Esophagus muscularis mucosa (tissue), 4 donors: ENCODE data around the gene LTB4R2. TPM values are rescaled to one million over a fixed set of nuclear protein-coding genes. Genes with fewer than 3 reads are reported as not detected.

Experiments
- DNase-seq: peaks from one replicate; pipeline ENCODE4 v3.0.0-alpha.2; 2017; ENCODE audit errors: extremely low spot score
- H3K27ac ChIP-seq, 4 donors: fragments of 200-600 bp; sonication (generic); replicated peaks in 1 of 4; 1 replicate in 3 of 4; 2 replicates in 1 of 4; pipeline ENCODE4 v1.5.1; 2016 to 2019; ENCODE audit warnings: mild to moderate bottlenecking in 1 of 4
- H3K27me3 ChIP-seq, 4 donors: fragments of 200-600 bp; sonication (generic); one replicate each; pipeline versions ENCODE4 v1.5.1 to v1.6.0; 2016 to 2019
- H3K36me3 ChIP-seq, 4 donors: fragments of 200-600 bp; sonication (generic); one replicate each; pipeline ENCODE4 v1.5.1; 2016 to 2019
- H3K4me1 ChIP-seq, 4 donors: fragments of 200-600 bp; sonication (generic); one replicate each; pipeline ENCODE4 v1.5.1; 2016 to 2019
- H3K4me3 ChIP-seq, 4 donors: fragments of 200-600 bp; sonication (generic); 1 replicate in 2 of 4; 2 replicates in 2 of 4; pipeline ENCODE4 v1.5.1; 2016 to 2019; ENCODE audit warnings: mild to moderate bottlenecking in 4 of 4, moderate library complexity in 1 of 4
- H3K9me3 ChIP-seq, 4 donors: fragments of 200-600 bp; sonication (generic); 1 replicate in 3 of 4; 2 replicates in 1 of 4; pipeline ENCODE4 v1.5.1; 2016 to 2019
- CTCF ChIP-seq, 3 experiments: fragments of 200-600 bp in 2 of 3; fragments of 450-650 bp in 1 of 3; sonication (generic) in 2 of 3; IDR thresholded peaks; one replicate each; pipeline ENCODE4 v1.5.1; 2017 to 2019; ENCODE audit warnings: antibody characterized with exemption in 3 of 3, mild to moderate bottlenecking in 2 of 3, moderate library complexity in 1 of 3
- EP300 ChIP-seq: sonication (generic); formaldehyde crosslinking; IDR thresholded peaks from one replicate; pipeline ENCODE4 v1.6.1; 2017; ENCODE audit warnings: antibody characterized with exemption
- POLR2A ChIP-seq: fragments of 450-650 bp; IDR thresholded peaks from one replicate; pipeline ENCODE4 v1.6.1; 2017; ENCODE audit warnings: antibody characterized with exemption, moderate library complexity, mild to moderate bottlenecking, low read depth
- POLR2AphosphoS5 ChIP-seq, 2 donors: sonication (generic); formaldehyde crosslinking; IDR thresholded peaks; one replicate each; pipeline ENCODE4 v1.6.1; 2017; ENCODE audit warnings: antibody characterized with exemption in 2 of 2
- WGBS: methylation state at CpG from one replicate; pipeline ENCODE4 v1.1.5; 2018; 5-methylcytosine and 5-hydroxymethylcytosine counted together
- intact Hi-C: fragments of 100-400 bp; cut with DNase I; formaldehyde crosslinking; loops from one replicate; pipeline ENCODE4 v1.15.1; 2023
- total RNA-seq, 4 donors: library from RNA; depleted of rRNA; stranded (reverse); fragments of >200 nt; gene quantifications; one replicate each; pipeline versions ENCODE4 v1.1.0 to v1.2.1, GENCODE V29; 2016

Gene LTB4R2
- total RNA-seq, 4 donors from 2014 or later: 1.7 to 3.7 (median 2.4) TPM

- no peak for DNase-seq
- intact Hi-C loops: no loop called here
- Histone ChIP-seq H3K4me3 (no peak overlapping the region), H3K9me3 (no peaks in the 10 kb centered on the region), H3K27me3 (no peaks in the 10 kb centered on the region), H3K36me3 (peaks cover 20 to 54% (median 38%) of the 10 kb centered on the region in 4 donors), H3K27ac (no peak overlapping the region), H3K4me1 (no peaks in the 10 kb centered on the region)
- TF ChIP-seq POLR2AphosphoS5 (IDR thresholded peaks at IDR 0.05): no peak
- TF ChIP-seq EP300: no peak
- TF ChIP-seq POLR2A: no peak
- WGBS: 81% methylated on average over 6 of the region's 6 CpGs
Observed at GRCh38 chr14:24289649-24290280, 20.2 kb upstream of the LTB4R2 start.

GRCh38 chr14:24290746-24291145, 19.2 kb upstream of the LTB4R2 start:
- DNase-seq: no peak
- no peak for TF ChIP-seq CTCF (IDR thresholded peaks at IDR 0.05)
- no peak for TF ChIP-seq POLR2AphosphoS5 (IDR thresholded peaks at IDR 0.05)
- no peak for TF ChIP-seq EP300
- TF ChIP-seq POLR2A: no peak
- Histone ChIP-seq H3K4me3 (no peak overlapping the region), H3K4me1 (no peaks in the 10 kb centered on the region), H3K36me3 (peaks cover 27 to 61% (median 46%) of the 10 kb centered on the region in 4 donors), H3K27ac (no peak overlapping the region), H3K9me3 (no peaks in the 10 kb centered on the region), H3K27me3 (no peaks in the 10 kb centered on the region)
- WGBS: 76% methylated on average over 9 of the region's 9 CpGs
- intact Hi-C loops: no loop called here

- no peak overlapping the region for H3K4me3 ChIP-seq
- TF ChIP-seq POLR2A: no peak
- TF ChIP-seq EP300: no peak
- TF ChIP-seq CTCF (IDR thresholded peaks at IDR 0.05): no peak
- TF ChIP-seq POLR2AphosphoS5 (IDR thresholded peaks at IDR 0.05): no peak
- DNase-seq: no peak
- no peaks in the 10 kb centered on the region for H3K27me3 ChIP-seq
- H3K4me1 ChIP-seq: peaks cover 0 to 3% (median under 1%) of the 10 kb centered on the region in 4 donors
- intact Hi-C loops: no loop called here
- no peak overlapping the region for H3K27ac ChIP-seq
- H3K36me3 ChIP-seq: peaks cover 31 to 70% (median 54%) of the 10 kb centered on the region in 4 donors
- H3K9me3 ChIP-seq: no peaks in the 10 kb centered on the region
- WGBS: 95% methylated on average over 3 of the region's 3 CpGs
Observed at GRCh38 chr14:24291446-24292117, 18.4 kb upstream of the LTB4R2 start.

- no peaks in the 10 kb centered on the region for H3K9me3 ChIP-seq
- 94% methylated on average over 11 of the region's 11 CpGs for WGBS
- TF ChIP-seq EP300 (no peak), CTCF (IDR thresholded peaks at IDR 0.05) (no peak)
- DNase-seq: no peak
- intact Hi-C loops: no loop called here
- H3K27me3 ChIP-seq: no peaks in the 10 kb centered on the region
- peaks cover 31 to 70% (median 54%) of the 10 kb centered on the region in 4 donors for H3K36me3 ChIP-seq
- no peak overlapping the region for H3K27ac ChIP-seq
- H3K4me3 ChIP-seq: no peak overlapping the region
- H3K4me1 ChIP-seq: peaks cover 0 to 9% (median 4%) of the 10 kb centered on the region in 4 donors
Observed at GRCh38 chr14:24292118-24292807, 17.7 kb upstream of the LTB4R2 start.

- Histone ChIP-seq H3K4me3 (no peak overlapping the region), H3K4me1 (peaks cover 1 to 19% (median 7%) of the 10 kb centered on the region in 4 donors), H3K36me3 (peaks cover 31 to 70% (median 54%) of the 10 kb centered on the region in 4 donors)
Observed at GRCh38 chr14:24293525-24293924, 16.4 kb upstream of the LTB4R2 start.

More at GRCh38 chr14:24293525-24293924, 16.4 kb upstream of the LTB4R2 start:
- Histone ChIP-seq H3K27me3 (no peaks in the 10 kb centered on the region), H3K27ac (no peak overlapping the region), H3K9me3 (no peaks in the 10 kb centered on the region)
- 90% methylated on average over 2 of the region's 2 CpGs for WGBS
- DNase-seq: no peak
- intact Hi-C loops: no loop called here
- no peak for TF ChIP-seq CTCF (IDR thresholded peaks at IDR 0.05)
- no peak for TF ChIP-seq POLR2AphosphoS5 (IDR thresholded peaks at IDR 0.05)
- no peak for TF ChIP-seq POLR2A
- TF ChIP-seq EP300: no peak
